K562 (cell line): ENCODE measurements around the gene HSD17B1.

ENCODE experiments used
- GABPB2 ChIP-seq: fragments of 250-450 bp; sonication (Bioruptor Pico); conservative IDR thresholded peaks from 2 replicates; pipeline ENCODE4 v1.5.1; 2021; ENCODE audit warnings: mild to moderate bottlenecking
- NFYB ChIP-seq: IDR thresholded peaks from 2 replicates; pipeline ENCODE4 v1.6.1; 2011; ENCODE audit warnings: mild to moderate bottlenecking, moderate library complexity; ENCODE audit not compliant: insufficient read length; ENCODE audit errors: extremely low read depth
- ZKSCAN8 ChIP-seq: fragments of 200-800 bp; sonication (Bioruptor generic); IDR thresholded peaks from 2 replicates; pipeline ENCODE4 v1.6.1; 2016; ENCODE audit warnings: missing genetic modification characterization, missing compliant biosample characterization
- TF ChIP-seq, protein P1 (sequence below): sonication (generic); formaldehyde crosslinking; IDR thresholded peaks from 2 replicates; pipeline ENCODE4 v1.8.0; 2022; ENCODE audit warnings: mild to moderate bottlenecking, missing genetic modification reagents, borderline replicate concordance
- TF ChIP-seq, protein P2 (sequence below): fragments of 250-450 bp; sonication (Bioruptor Pico); IDR thresholded peaks from 2 replicates; pipeline ENCODE4 v1.5.0; 2021
- TF ChIP-seq, protein P3 (sequence below), 3 experiments: IDR thresholded peaks in 2 of 3; conservative IDR thresholded peaks in 1 of 3; 2 replicates each; pipeline ENCODE4 v1.5.1; 2011 to 2012; ENCODE audit warnings: low read length in 3 of 3, mild to moderate bottlenecking in 3 of 3, control low read depth in 2 of 3, improper control_type of control experiment in 1 of 3, inconsistent platforms in 1 of 3, low read depth in 1 of 3, mixed read lengths in 1 of 3, moderate library complexity in 1 of 3; ENCODE audit not compliant: insufficient read depth in 2 of 3

DNA sequence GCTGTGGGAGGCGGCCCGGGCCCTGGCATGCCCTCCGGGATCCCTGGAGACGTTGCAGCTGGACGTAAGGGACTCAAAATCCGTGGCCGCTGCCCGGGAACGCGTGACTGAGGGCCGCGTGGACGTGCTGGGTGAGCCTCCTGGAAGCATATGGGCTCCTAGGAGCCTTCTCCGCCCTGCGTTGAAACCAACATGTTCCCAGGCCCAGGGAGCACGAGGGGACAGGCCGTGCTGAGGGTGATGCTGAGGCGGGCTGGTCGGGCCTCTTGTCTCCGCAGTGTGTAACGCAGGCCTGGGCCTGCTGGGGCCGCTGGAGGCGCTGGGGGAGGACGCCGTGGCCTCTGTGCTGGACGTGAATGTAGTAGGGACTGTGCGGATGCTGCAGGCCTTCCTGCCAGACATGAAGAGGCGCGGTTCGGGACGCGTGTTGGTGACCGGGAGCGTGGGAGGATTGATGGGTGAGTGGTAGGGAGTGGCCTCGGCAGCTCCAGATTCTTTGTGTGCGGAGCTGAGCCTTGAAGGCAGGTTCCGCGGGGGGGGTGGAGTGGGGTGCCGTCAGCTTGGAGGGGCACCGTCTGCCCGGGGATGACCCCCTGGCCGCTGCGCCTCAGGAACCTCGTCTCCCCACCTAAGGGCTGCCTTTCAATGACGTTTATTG is 567 bp downstream of the HSD17B1 start:
- TF ChIP-seq ZKSCAN8 (CRISPR knock-in tag) (no peak), GABPB2 (CRISPR knock-in tag) (no peak), NFYB (no peak)
- TF ChIP-seq, protein P1, sequence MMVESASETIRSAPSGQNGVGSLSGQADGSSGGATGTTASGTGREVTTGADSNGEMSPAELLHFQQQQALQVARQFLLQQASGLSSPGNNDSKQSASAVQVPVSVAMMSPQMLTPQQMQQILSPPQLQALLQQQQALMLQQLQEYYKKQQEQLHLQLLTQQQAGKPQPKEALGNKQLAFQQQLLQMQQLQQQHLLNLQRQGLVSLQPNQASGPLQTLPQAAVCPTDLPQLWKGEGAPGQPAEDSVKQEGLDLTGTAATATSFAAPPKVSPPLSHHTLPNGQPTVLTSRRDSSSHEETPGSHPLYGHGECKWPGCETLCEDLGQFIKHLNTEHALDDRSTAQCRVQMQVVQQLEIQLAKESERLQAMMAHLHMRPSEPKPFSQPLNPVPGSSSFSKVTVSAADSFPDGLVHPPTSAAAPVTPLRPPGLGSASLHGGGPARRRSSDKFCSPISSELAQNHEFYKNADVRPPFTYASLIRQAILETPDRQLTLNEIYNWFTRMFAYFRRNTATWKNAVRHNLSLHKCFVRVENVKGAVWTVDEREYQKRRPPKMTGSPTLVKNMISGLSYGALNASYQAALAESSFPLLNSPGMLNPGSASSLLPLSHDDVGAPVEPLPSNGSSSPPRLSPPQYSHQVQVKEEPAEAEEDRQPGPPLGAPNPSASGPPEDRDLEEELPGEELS, result no peak
- TF ChIP-seq, protein P2, sequence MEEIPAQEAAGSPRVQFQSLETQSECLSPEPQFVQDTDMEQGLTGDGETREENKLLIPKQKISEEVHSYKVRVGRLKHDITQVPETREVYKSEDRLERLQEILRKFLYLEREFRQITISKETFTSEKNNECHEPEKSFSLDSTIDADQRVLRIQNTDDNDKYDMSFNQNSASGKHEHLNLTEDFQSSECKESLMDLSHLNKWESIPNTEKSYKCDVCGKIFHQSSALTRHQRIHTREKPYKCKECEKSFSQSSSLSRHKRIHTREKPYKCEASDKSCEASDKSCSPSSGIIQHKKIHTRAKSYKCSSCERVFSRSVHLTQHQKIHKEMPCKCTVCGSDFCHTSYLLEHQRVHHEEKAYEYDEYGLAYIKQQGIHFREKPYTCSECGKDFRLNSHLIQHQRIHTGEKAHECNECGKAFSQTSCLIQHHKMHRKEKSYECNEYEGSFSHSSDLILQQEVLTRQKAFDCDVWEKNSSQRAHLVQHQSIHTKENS (CRISPR knock-in tag), result no peak
- TF ChIP-seq, protein P3, sequence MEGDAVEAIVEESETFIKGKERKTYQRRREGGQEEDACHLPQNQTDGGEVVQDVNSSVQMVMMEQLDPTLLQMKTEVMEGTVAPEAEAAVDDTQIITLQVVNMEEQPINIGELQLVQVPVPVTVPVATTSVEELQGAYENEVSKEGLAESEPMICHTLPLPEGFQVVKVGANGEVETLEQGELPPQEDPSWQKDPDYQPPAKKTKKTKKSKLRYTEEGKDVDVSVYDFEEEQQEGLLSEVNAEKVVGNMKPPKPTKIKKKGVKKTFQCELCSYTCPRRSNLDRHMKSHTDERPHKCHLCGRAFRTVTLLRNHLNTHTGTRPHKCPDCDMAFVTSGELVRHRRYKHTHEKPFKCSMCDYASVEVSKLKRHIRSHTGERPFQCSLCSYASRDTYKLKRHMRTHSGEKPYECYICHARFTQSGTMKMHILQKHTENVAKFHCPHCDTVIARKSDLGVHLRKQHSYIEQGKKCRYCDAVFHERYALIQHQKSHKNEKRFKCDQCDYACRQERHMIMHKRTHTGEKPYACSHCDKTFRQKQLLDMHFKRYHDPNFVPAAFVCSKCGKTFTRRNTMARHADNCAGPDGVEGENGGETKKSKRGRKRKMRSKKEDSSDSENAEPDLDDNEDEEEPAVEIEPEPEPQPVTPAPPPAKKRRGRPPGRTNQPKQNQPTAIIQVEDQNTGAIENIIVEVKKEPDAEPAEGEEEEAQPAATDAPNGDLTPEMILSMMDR (IDR thresholded peaks at IDR 0.05 in 2 of 3, conservative IDR thresholded peaks at IDR 0.05 in 1 of 3; ENCODE audit: insufficient read depth in 2 of 3, low read depth in 1 of 3, low read length in 3 of 3), result peak; percentile 73 to 86 (median 73)
